ENCODE results near the gene ITGB3. TPM values are rescaled to one million over a fixed set of nuclear protein-coding genes. Genes with fewer than 3 reads are reported as not detected.
"Not testable (repeated sequence)": the region's sequence is repeated elsewhere in the genome, so short reads cannot be mapped to it uniquely, and the experiment has no call there.

Gene ITGB3
- polyA plus RNA-seq (ENCODE audit: insufficient read length in 4 of 4) = 10 to 100 TPM; 15.9 to 20.7 (median 16.6) TPM

GRCh38 chr17:47253541-47254402, at the start of gene ITGB3:
ITGB3 (plus strand) TSS chr17:47253827; CDS start chr17:47253862, 35 bp downstream.
- no peak for DNase-seq (ENCODE audit: low read depth in 4 of 4, low spot score in 3 of 4)

GRCh38 chr17:47203984-47204721, 49.5 kb upstream of the ITGB3 start:
- no peak for DNase-seq (ENCODE audit: low read depth in 4 of 4, low spot score in 3 of 4)

GRCh38 chr17:47204722-47205418, 48.8 kb upstream of the ITGB3 start:
- no peak for DNase-seq (ENCODE audit: low read depth in 4 of 4, low spot score in 3 of 4)

- peak in 1 of 4 donors; percentile 51 for DNase-seq (ENCODE audit: low read depth in 4 of 4, low spot score in 3 of 4)
Measured at GRCh38 chr17:47205419-47205963, 48.1 kb upstream of the ITGB3 start.

GRCh38 chr17:47207143-47208067, 46.2 kb upstream of the ITGB3 start:
- DNase-seq (ENCODE audit: low read depth in 4 of 4, low spot score in 3 of 4) = no peak

- no peak for DNase-seq (ENCODE audit: low read depth in 4 of 4, low spot score in 3 of 4)
Measured at GRCh38 chr17:47208744-47209488, 44.7 kb upstream of the ITGB3 start, which contains the start of gene MYL4. MYL4 (plus strand) TSS chr17:47209348; CDS start chr17:47209423, 75 bp downstream.

- DNase-seq (ENCODE audit: low read depth in 4 of 4, low spot score in 3 of 4) = no peak
Measured at GRCh38 chr17:47209499-47209898, 44.1 kb upstream of the ITGB3 start.

GRCh38 chr17:47210105-47210504, 43.5 kb upstream of the ITGB3 start:
- no peak for DNase-seq (ENCODE audit: low read depth in 4 of 4, low spot score in 3 of 4)

- no peak for DNase-seq (ENCODE audit: low read depth in 4 of 4, low spot score in 3 of 4)
Measured at GRCh38 chr17:47210779-47211178, 42.8 kb upstream of the ITGB3 start.

GRCh38 chr17:47212458-47212857, 41.2 kb upstream of the ITGB3 start:
- DNase-seq (ENCODE audit: low read depth in 4 of 4, low spot score in 3 of 4) = no peak

GRCh38 chr17:47213540-47213939, 40.1 kb upstream of the ITGB3 start:
- DNase-seq (ENCODE audit: low read depth in 4 of 4, low spot score in 3 of 4) = no peak

GRCh38 chr17:47214931-47215330, 38.7 kb upstream of the ITGB3 start:
- DNase-seq (ENCODE audit: low read depth in 4 of 4, low spot score in 3 of 4) = no peak

GRCh38 chr17:47216821-47217220, 36.8 kb upstream of the ITGB3 start:
- DNase-seq (ENCODE audit: low read depth in 4 of 4, low spot score in 3 of 4) = not testable (repeated sequence)

- not testable (repeated sequence) for DNase-seq (ENCODE audit: low read depth in 4 of 4, low spot score in 3 of 4)
Measured at GRCh38 chr17:47217279-47217678, 36.3 kb upstream of the ITGB3 start.

- DNase-seq (ENCODE audit: low read depth in 4 of 4, low spot score in 3 of 4) = no peak
Measured at GRCh38 chr17:47218896-47219430, 34.7 kb upstream of the ITGB3 start.

GRCh38 chr17:47219621-47220475, 33.8 kb upstream of the ITGB3 start:
- DNase-seq (ENCODE audit: low read depth in 4 of 4, low spot score in 3 of 4) = no peak

GRCh38 chr17:47220531-47220999, 33.1 kb upstream of the ITGB3 start:
- no peak for DNase-seq (ENCODE audit: low read depth in 4 of 4, low spot score in 3 of 4)

- DNase-seq (ENCODE audit: low read depth in 4 of 4, low spot score in 3 of 4) = no peak
Measured at GRCh38 chr17:47221154-47221553, 32.5 kb upstream of the ITGB3 start.

Measured in left renal pelvis (tissue), 4 donors.